ENCODE results near the gene PROKR2. TPM values are rescaled to one million over a fixed set of nuclear protein-coding genes. Genes with fewer than 3 reads are reported as not detected.

PROKR2 gene
- total and polyA plus RNA-seq, 8 donors, result not detected

- no peak overlapping the region for H3K4me3 ChIP-seq
- no peaks in the 10 kb centered on the region for H3K9me3 ChIP-seq
- no peak overlapping the region for H3K27ac ChIP-seq
- H3K27me3 ChIP-seq, result no peaks in the 10 kb centered on the region
- TF ChIP-seq POLR2AphosphoS5 (IDR thresholded peaks at IDR 0.05) (no peak), CTCF (IDR thresholded peaks at IDR 0.05) (no peak), POLR2A (IDR thresholded peaks at IDR 0.05) (no peak), EP300 (IDR thresholded peaks at IDR 0.05) (no peak)
- H3K36me3 ChIP-seq, result no peaks in the 10 kb centered on the region
- no peaks in the 10 kb centered on the region for H3K4me1 ChIP-seq
- 48 to 70% (median 59%) methylated on average over 5 of the region's 5 CpGs for WGBS, 5 donors
- intact Hi-C loops (cut with DNase I; ENCODE audit: low total_unique reads), result no loop called here
- no peak for DNase-seq
These were observed 46.2 kb downstream of the PROKR2 start for GRCh38 chr20:5270603-5271002.

- DNase-seq, result no peak
- H3K4me1 ChIP-seq, result no peaks in the 10 kb centered on the region
- H3K27ac ChIP-seq, result no peak overlapping the region
- WGBS, 5 donors, result 58 to 75% (median 64%) methylated on average over 3 of the region's 3 CpGs
- H3K9me3 ChIP-seq, result no peaks in the 10 kb centered on the region
- no peaks in the 10 kb centered on the region for H3K36me3 ChIP-seq
- H3K4me3 ChIP-seq, result no peak overlapping the region
- TF ChIP-seq EP300 (IDR thresholded peaks at IDR 0.05) (no peak), POLR2A (IDR thresholded peaks at IDR 0.05) (no peak), POLR2AphosphoS5 (IDR thresholded peaks at IDR 0.05) (no peak), CTCF (IDR thresholded peaks at IDR 0.05) (no peak)
- intact Hi-C loops (cut with DNase I; ENCODE audit: low total_unique reads), result loop anchor here (10.0 kb wide), 1 partner anchor 46 kb away; the partner anchor contains the start of gene PROKR2
- H3K27me3 ChIP-seq, result no peaks in the 10 kb centered on the region
These were observed 48.3 kb downstream of the PROKR2 start for GRCh38 chr20:5268449-5268848.

- WGBS, 5 donors, result 20 to 52% (median 42%) methylated on average over 1 of the region's 1 CpG
- Histone ChIP-seq H3K36me3 (no peaks in the 10 kb centered on the region), H3K4me3 (no peak overlapping the region), H3K9me3 (no peaks in the 10 kb centered on the region), H3K27ac (no peak overlapping the region), H3K4me1 (no peaks in the 10 kb centered on the region), H3K27me3 (no peaks in the 10 kb centered on the region)
- TF ChIP-seq EP300 (IDR thresholded peaks at IDR 0.05) (no peak), POLR2AphosphoS5 (IDR thresholded peaks at IDR 0.05) (no peak)
- DNase-seq, result no peak
- intact Hi-C loops (cut with DNase I; ENCODE audit: low total_unique reads), result loop anchor here (10.0 kb wide), 1 partner anchor 48 kb away; the partner anchor contains the start of gene PROKR2
These were observed 49.7 kb downstream of the PROKR2 start for GRCh38 chr20:5267092-5267491.

Small RNA genes lying within 50 kb of the gene (small RNA-seq; reads per million reads assigned to genes)
- 0 reads per million in 4 donors for gene RNA5-8SP7

Other genes with a start within 250 kb of the PROKR2 start
- gene TMEM230, start 203.9 kb downstream of the PROKR2 start, total RNA-seq, result 100 to 1,000 TPM in 1 of 5 donors, 10 to 100 TPM in 4; 30.9 to 100 (median 46.7) TPM
- 100 to 1,000 TPM in 2 of 3 donors, 10 to 100 TPM in 1; 80.4 to 166 (median 151) TPM for gene TMEM230, start 203.9 kb downstream of the PROKR2 start, polyA plus RNA-seq
- 10 to 100 TPM in 3 of 5 donors, 1 to 10 TPM in 1, under 1 TPM in 1; 0.87 to 77.5 (median 21.4) TPM for gene PCNA, start 197.0 kb downstream of the PROKR2 start, total RNA-seq
- gene PCNA, start 197.0 kb downstream of the PROKR2 start, polyA plus RNA-seq, result 10 to 100 TPM; 77.9 to 82.3 (median 78.2) TPM
- 10 to 100 TPM; 11.3 to 88.1 (median 47.9) TPM for gene CDS2, start 189.9 kb downstream of the PROKR2 start, total RNA-seq
- 1 to 10 TPM; 2.1 to 8.0 (median 5.4) TPM for gene CDS2, start 189.9 kb downstream of the PROKR2 start, polyA plus RNA-seq

All from stomach (tissue), 9 donors.